Raji (cell line): ENCODE measurements around the gene SNX10.

Source experiments
- POLR2A ChIP-seq: IDR thresholded peaks from 2 replicates; pipeline ENCODE4 v1.6.1; 2011; ENCODE audit warnings: low read depth, low read length, control low read depth; ENCODE audit not compliant: insufficient read depth

SNX10 gene

GRCh38 chr7:26292768-26293560 is 1.3 kb downstream of the SNX10 start:
- TF ChIP-seq POLR2A, result no peak

DNA sequence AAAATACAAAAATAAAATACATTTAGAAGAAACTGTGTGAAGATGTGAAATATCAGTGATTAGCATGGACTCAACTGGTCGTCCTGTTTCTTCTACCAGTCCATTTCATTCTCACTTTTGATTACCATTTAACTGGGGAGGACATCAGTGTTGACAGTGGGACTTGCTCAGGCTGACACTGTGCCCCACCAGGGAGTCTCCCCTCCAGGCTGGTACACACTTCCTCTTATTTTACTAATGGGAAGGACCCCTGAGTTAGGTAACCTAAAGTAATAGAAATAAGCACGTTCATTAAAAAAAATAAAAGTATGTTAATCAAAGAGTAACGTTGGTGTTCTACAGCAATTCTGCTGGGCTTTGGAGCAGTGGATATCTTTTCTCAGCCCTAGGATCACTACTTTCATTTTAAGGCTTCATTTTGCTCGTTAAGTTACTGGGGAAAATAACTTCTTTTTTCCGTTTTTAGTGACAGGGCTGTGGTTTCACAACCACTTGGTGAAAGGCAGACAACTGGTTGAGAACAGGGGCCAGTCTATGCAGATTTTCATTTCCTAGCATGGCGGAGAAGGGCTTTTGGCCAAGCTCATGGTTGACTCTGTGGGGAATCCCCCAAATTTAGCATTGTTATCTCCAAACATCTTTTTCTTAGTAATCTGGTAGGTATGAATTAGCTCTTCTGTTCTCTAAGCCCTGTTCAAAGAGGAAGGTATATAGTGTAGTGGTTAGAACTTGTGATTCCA is 2.1 kb downstream of the SNX10 start:
- TF ChIP-seq POLR2A, result no peak

DNA sequence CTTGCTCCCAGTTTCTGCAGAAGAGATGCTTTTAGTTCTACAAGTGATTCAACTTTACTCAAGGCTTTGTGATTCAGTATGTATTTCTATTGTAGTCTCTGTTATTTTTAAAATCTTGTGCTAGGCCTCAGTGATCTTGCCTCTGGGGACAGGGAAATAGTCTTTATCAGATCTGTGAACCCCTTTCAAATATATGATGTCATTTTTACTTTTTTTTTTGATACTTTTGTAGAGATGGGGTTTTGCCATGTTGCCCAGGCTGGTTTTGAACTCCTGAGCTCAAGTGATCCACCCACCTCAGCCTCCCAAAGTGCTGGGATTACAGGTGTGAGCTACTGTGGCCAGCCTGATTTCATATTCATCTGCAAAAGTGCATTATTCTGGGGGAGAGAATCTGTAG is 3.4 kb downstream of the SNX10 start:
- no peak for TF ChIP-seq POLR2A

GRCh38 chr7:26295586-26295985 is 3.9 kb downstream of the SNX10 start:
- no peak for TF ChIP-seq POLR2A

DNA sequence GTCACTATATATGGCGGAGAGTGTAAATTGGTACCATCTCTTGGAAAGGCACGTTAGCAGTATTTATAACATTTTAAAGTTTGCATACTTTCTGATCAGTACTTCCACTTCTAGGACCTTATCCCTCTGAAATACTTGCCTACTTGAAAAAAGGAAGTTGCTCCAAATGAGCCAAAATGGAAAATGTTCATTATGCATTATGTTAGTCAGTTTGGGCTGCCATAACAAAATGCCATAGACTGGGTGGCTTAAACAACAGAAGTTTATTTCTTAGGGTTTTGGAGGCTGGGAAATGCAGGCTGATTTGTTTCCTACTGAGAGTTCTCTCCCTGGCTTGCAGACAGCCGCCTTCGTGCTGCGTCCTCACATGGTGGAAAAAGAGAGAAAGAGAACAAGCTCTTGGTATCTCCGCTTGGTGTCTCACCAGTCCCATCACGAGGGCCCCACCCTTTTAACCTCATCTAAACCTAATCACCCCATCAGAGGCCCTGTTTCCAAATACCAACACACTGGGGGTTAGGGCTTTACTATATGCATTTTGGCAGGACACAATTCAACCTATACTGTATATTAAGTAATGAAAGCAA is 6.9 kb downstream of the SNX10 start:
- no peak for TF ChIP-seq POLR2A

- no peak for TF ChIP-seq POLR2A
These were observed 13.6 kb downstream of the SNX10 start for GRCh38 chr7:26305090-26305868.

- TF ChIP-seq POLR2A, result no peak
These were observed 14.4 kb downstream of the SNX10 start for GRCh38 chr7:26305869-26306665.

- TF ChIP-seq POLR2A, result no peak
These were observed 15.1 kb downstream of the SNX10 start for GRCh38 chr7:26306790-26307189.

GRCh38 chr7:26307226-26307625 is 15.6 kb downstream of the SNX10 start:
- TF ChIP-seq POLR2A, result no peak

DNA sequence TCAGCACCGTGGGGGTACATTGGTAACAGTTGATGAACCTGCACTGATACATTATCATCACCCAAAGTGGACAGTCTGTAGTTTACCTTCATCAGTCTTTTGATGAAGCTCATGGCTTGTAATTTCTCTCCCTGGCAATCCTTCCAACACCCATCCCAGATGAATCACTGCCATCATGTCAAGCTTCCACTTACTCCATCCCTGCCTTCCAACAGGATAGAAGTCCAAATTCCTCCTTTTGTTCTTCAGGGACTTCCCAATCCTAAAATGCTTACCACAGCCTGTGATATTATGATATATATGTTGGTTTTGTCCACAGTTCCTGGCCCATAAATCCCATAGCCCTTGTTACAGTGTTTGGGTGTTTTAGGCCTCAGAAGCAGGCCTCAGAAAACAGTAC is 16.1 kb downstream of the SNX10 start:
- no peak for TF ChIP-seq POLR2A

GRCh38 chr7:26308551-26308950 is 16.9 kb downstream of the SNX10 start:
- TF ChIP-seq POLR2A, result no peak

DNA sequence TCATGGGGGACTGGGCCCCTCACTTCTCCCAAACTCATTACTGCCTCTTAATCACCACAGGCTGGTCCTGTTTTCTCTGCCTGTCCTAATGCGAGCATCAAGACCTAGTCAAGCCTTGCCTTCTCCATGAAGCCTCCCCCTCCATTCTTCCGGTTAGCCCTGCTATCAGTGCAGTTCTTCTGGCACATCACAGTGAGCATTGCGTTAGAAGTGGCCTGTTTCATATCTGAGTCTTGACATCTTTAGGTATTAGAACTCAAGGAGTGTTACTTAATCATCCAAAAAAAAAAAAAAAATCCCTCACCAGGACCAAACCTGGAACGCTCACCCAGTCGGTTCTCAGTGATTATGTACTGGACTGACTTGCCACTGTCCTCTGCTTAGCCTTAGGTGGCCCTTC is 17.4 kb downstream of the SNX10 start:
- no peak for TF ChIP-seq POLR2A

DNA sequence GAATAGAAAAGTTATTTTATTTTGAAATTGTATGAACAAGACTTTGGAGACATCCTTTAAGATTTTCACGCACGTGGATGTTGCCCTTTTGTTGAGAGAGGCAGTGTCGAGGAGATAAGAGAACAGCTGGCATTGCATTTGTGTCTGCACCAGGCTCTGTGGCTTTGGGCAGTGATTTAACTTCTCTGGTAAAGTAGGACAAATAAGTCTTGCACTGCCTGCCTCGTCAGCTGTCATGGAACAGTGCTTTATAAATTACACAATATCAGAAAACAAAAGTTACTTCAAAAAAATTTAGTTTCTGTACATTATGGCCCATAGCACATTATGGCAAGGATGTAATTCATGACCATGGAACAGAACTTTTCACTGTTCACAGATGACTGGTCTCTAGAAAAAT is 20.1 kb downstream of the SNX10 start:
- TF ChIP-seq POLR2A, result no peak

- TF ChIP-seq POLR2A, result no peak
These were observed 25.5 kb downstream of the SNX10 start for GRCh38 chr7:26317211-26317610.

GRCh38 chr7:26318921-26319320 is 27.3 kb downstream of the SNX10 start:
- TF ChIP-seq POLR2A, result no peak

GRCh38 chr7:26319636-26320035 is 28.0 kb downstream of the SNX10 start:
- no peak for TF ChIP-seq POLR2A
